ENCODE data around the gene KIF22. TPM values are rescaled to one million over a fixed set of nuclear protein-coding genes. Genes with fewer than 3 reads are reported as not detected.

Gene KIF22
- total and polyA plus RNA-seq, 9 of the 15 experiments (the other 6 are each of a cell fraction or from before 2014, with no cell fraction given) = 8.7 to 232 (median 131) TPM

- TF ChIP-seq NUFIP1 (IDR thresholded peaks at IDR 0.05; ENCODE audit: partially characterized antibody) (no peak), ZBTB33 (CRISPR knock-in tag; IDR thresholded peaks at IDR 0.05) (peak; percentile 88), ZNF316 (IDR thresholded peaks at IDR 0.05) (peak; percentile 91), MYC (IDR thresholded peaks at IDR 0.05; ENCODE audit: low read depth, low read length) (peak; percentile 37; the same call in 1 of the 2 replicates), MYC (CRISPR knock-in tag; IDR thresholded peaks at IDR 0.05; ENCODE audit: borderline replicate concordance, low read depth) (no peak), L3MBTL2 (IDR thresholded peaks at IDR 0.05) (peak; percentile 71), POLR2G (IDR thresholded peaks at IDR 0.05; ENCODE audit: low read depth, low read length) (peak; percentile 35; the same call in 1 of the 2 replicates), TRIM24 (IDR thresholded peaks at IDR 0.05) (peak in 1 of 2 experiments; percentile 67; a peak in 2 of 4 replicates), CTBP1 (IDR thresholded peaks at IDR 0.05; ENCODE audit: borderline replicate concordance) (peak; percentile 60; the same call in 1 of the 2 replicates), CC2D1A (IDR thresholded peaks at IDR 0.05) (0 out of 2 replicates have a peak, but pooled peaks have one; percentile 27), ZNF655 (CRISPR knock-in tag; IDR thresholded peaks at IDR 0.05) (no peak), XRCC5 (IDR thresholded peaks at IDR 0.05; ENCODE audit: low read depth, low read length) (0 out of 2 replicates have a peak, but pooled peaks have one; percentile 35), ATF7 (IDR thresholded peaks at IDR 0.05) (peak; percentile 41; the same call in 1 of the 2 replicates), MLLT1 (IDR thresholded peaks at IDR 0.05) (0 out of 4 replicates have a peak, but pooled peaks of 1 of the 2 experiments have one; percentile 49), DMBX1 (CRISPR knock-in tag; IDR thresholded peaks at IDR 0.05; ENCODE audit: borderline replicate concordance) (no peak), DPF2 (IDR thresholded peaks at IDR 0.05) (peak; percentile 31; the same call in 1 of the 2 replicates), HCFC1 (IDR thresholded peaks at IDR 0.05; ENCODE audit: low read depth, low read length) (0 out of 2 replicates have a peak, but pooled peaks have one; percentile 29), ZNF121 (CRISPR knock-in tag; conservative IDR thresholded peaks at IDR 0.05) (no peak), EGR1 (conservative IDR thresholded peaks at IDR 0.05) (peak; percentile 38; the same call in 1 of the 2 replicates), MIER1 (IDR thresholded peaks at IDR 0.05; ENCODE audit: low read depth) (0 out of 2 replicates have a peak, but pooled peaks have one; percentile 30), RHOXF2B (CRISPR knock-in tag; conservative IDR thresholded peaks at IDR 0.05) (0 out of 2 replicates have a peak, but pooled peaks have one; percentile 41)
- TF ChIP-seq, protein P1, sequence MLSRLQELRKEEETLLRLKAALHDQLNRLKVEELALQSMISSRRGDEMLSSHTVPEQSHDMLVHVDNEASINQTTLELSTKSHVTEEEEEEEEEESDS (CRISPR knock-in tag; IDR thresholded peaks at IDR 0.05) = no peak
- TF ChIP-seq, protein P2, sequence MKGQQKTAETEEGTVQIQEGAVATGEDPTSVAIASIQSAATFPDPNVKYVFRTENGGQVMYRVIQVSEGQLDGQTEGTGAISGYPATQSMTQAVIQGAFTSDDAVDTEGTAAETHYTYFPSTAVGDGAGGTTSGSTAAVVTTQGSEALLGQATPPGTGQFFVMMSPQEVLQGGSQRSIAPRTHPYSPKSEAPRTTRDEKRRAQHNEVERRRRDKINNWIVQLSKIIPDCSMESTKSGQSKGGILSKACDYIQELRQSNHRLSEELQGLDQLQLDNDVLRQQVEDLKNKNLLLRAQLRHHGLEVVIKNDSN (CRISPR knock-in tag; IDR thresholded peaks at IDR 0.05) = no peak
- TF ChIP-seq, protein P3, sequence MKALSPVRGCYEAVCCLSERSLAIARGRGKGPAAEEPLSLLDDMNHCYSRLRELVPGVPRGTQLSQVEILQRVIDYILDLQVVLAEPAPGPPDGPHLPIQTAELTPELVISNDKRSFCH (CRISPR knock-in tag; IDR thresholded peaks at IDR 0.05) = no peak
- TF ChIP-seq, protein P3 (tag; IDR thresholded peaks at IDR 0.05) = peak; percentile 58; the same call in 1 of the 2 replicates
Observed at GRCh38 chr16:29784901-29785500, 5.5 kb upstream of the KIF22 start (continued).

Measured in K562 (cell line).